ENCODE results near the gene HADH. TPM values are rescaled to one million over a fixed set of nuclear protein-coding genes. Genes with fewer than 3 reads are reported as not detected.
"Not testable (repeated sequence)": the region's sequence is repeated elsewhere in the genome, so short reads cannot be mapped to it uniquely, and the experiment has no call there.

Gene HADH
- total RNA-seq, 1 experiment from 2014 or later: 13.4 TPM

DNA sequence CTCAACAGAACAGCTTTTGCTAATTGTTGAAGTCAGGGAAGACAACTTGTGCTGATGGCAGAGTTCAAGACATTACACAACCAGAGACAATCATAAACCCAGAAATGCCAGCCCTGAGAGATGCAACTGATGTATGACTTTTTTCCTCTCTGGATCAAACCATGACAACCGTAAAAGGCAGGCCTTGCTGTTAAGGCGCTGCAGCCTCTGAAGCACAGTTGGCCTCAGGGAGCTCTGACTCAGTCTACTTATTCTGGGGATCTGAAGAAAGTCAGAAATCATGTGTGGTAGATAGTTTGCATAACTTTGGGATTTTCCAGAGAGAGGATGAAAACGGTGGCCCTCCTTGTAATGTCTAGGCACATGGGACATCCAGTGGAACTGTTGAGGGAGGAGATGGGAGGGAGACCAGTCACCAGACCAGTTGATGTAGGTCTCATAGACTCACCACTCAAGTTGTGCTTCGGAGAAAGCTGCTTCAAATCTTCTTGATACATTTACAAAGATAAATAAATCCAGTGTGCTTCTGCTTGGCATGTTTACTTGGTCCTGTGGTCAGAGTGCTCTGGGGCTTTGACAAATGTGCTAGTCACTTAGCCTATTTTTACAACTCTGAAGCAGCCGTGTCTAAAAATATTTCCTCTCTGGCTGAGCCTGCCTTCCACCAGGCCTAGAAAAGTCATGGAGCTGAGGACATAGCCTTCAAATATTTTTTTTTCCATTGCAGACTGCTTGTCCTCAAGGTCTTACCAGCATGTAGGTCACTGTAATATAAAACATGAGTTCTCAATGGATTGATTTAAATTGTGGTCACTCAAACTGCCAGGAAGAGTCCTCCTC, 7.5 kb downstream of the HADH start:
- DNase-seq (ENCODE audit: low read depth): peak; percentile 81

GRCh38 chr4:107997794-107998193, 8.1 kb downstream of the HADH start:
- DNase-seq (ENCODE audit: low read depth): no peak

DNA sequence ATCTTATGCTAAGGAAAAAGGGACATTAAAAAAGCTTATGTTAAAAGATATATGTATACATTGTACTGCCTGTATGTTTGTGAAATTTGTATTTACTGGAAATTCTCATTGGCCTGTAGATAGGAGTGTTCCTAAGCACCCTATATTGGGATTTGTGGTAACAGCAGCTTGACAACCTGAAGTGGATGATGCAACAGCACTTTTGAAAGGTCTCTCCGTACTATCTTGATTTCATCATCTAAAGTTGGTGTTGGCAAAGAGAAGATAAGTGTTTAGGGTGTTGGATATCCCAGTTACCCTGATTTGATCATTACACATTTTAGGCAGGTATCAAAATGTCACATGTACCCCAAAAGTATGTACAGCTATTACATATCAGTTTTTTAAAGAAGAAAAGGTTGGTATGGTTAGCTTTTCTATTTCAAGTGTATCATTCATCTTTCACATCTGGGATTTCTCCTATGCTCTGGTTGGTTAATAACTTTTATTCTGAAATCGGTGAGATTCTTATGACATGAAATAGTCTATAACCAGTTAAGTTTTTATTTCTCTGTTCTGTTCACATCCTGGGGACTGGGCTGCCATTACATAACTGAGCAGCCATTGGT, 10.3 kb downstream of the HADH start:
- peak; percentile 8 for DNase-seq (ENCODE audit: low read depth)

GRCh38 chr4:108001540-108002135, 11.9 kb downstream of the HADH start:
- DNase-seq (ENCODE audit: low read depth): peak; percentile 7

DNA sequence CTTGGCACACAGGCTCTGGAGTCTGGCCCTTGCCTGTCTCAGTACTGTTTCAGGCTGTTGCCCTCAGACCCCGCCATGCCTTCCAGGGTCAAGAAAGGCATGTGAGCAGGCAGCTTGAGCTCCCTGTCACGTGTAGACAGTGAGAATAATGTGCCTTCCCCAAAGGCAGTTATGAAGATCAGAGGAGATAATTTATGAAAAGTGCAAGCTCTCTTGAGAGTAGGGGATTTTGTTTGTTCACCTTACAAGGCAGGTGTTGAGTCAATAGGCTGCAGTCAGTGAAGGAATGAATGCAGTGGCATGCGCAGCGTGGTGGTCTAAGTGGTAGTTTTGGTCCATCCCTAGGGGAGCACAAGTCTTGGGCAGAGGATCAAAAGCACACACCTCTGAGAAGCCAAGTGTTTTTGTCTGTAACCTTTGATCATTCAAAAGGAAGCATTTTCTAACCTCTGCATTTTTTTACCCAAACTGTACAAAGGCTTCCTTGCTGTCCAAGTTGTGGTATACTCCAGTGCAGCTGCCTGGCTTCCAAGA, 14.4 kb downstream of the HADH start:
- no peak for DNase-seq (ENCODE audit: low read depth)

DNA sequence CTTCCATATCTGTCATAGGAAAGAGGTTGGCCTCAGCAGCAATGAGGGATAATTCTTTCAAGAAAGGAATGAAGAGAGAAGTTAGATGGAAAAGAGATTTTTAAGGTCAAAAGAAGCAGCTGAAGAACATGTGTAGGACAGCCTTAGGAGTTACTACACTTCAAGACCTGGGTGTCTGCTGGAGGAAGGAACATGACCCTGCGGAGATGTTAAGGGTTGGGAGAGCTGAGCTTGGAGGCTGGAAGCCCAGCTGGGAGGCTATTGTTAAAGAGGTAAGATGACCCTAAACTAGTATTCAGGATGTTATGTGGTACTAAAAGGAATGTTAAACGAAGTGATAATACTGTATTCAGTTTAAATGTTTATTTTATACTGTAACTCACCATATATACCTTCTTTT, 15.0 kb downstream of the HADH start:
- DNase-seq (ENCODE audit: low read depth): no peak

DNA sequence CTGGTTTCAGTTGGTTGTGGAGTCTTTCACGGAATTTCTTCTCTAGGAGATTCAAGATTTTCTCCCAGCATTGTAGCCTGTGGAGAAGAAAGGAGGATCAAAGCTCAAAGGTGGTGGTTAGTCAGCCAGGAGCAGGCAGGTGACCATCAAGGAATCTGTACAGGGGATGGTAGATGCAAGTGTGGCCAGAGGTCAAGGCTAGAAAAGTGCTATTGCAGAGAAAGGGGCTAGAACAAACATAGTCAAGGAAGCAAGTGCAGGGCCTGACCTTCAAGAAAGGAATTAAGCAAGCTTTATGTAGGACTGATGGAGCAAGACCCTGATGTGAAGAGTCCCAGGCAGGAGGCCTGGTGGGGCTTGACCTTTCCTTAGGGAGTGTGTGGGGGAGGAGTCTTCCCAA, 16.1 kb downstream of the HADH start:
- DNase-seq (ENCODE audit: low read depth): no peak

DNA sequence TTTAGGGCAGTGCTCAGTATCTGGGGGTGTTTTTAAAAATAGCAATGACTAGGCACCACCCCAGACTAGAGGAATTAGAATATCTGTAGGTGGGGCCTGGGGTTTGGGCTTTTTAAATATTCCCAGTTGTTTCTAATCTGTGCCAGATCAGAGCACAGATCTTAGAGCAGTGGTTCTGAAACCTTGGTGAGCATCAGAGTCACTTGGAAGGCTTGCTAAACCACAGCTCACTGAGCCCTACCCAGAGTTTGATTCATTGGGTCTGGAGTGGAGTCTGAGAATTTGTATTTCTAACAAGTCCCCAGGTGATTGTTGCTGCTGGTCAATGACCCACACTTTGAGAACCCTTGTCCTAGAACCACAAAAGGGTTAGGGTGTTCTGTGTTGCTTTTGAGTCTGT, 16.7 kb downstream of the HADH start:
- no peak for DNase-seq (ENCODE audit: low read depth)

GRCh38 chr4:108007984-108008383, 18.3 kb downstream of the HADH start:
- DNase-seq (ENCODE audit: low read depth): no peak

- peak; percentile 33 for DNase-seq (ENCODE audit: low read depth)
These were observed 19.0 kb downstream of the HADH start for GRCh38 chr4:108008721-108009120.

GRCh38 chr4:108010167-108010566, 20.5 kb downstream of the HADH start:
- DNase-seq (ENCODE audit: low read depth): peak; percentile 66

DNA sequence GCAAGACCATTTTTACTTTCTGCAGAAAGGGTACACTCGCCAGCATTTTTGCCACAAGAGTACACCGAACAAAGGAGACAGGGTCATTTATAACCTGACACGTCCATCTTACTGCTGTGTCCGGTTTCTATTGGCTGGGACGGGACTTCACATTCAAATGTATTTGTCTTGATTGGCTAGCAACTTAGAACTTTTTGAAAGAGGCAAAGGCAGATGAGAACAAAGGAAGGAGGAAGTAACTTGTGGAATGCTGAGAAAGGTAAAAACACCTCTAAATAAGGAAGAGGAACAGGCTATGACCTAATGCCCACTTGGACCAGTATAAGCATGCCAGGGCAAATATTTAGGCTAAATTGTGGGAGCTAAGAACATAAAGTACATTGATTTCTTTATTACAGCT, 22.7 kb downstream of the HADH start:
- DNase-seq (ENCODE audit: low read depth): not testable (repeated sequence)

DNA sequence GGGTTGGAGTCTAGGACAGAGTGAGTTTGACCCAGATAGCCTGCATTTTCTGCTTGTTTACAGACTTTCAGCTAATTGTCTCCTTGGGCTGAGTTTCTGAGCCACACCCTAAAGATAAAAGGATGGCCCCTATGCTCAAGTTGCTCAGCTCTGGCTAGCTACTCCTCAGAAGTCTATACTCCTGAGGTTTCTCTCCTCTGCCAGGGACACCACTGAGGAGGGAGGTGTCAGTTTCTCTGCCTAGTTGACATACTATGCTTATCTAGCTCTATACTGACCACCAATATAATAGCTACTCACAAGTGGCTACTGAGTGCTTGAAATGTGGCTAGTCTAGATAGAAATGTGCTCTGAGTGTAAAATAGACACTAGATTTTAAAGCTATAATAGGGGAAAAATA, 23.6 kb downstream of the HADH start:
- no peak for DNase-seq (ENCODE audit: low read depth)

DNA sequence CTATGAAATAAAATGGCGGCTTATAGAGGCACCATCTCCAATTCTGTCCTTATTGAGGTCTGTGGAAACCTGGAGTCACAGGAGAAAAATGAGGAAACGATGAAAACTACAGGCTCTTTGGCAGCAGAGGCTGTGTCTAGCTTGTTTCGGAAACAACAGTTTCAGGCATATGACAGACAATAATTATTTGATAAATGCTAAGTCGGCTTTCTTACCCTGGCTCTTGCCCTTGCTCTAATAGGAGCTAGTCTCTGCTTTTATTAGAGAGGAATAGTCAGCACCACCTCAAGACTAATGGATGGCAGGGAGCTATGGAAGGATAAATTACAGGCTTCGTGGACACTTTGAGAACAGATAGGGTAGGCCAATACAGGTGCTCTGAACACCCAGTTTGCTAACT, 24.3 kb downstream of the HADH start:
- no peak for DNase-seq (ENCODE audit: low read depth)

DNA sequence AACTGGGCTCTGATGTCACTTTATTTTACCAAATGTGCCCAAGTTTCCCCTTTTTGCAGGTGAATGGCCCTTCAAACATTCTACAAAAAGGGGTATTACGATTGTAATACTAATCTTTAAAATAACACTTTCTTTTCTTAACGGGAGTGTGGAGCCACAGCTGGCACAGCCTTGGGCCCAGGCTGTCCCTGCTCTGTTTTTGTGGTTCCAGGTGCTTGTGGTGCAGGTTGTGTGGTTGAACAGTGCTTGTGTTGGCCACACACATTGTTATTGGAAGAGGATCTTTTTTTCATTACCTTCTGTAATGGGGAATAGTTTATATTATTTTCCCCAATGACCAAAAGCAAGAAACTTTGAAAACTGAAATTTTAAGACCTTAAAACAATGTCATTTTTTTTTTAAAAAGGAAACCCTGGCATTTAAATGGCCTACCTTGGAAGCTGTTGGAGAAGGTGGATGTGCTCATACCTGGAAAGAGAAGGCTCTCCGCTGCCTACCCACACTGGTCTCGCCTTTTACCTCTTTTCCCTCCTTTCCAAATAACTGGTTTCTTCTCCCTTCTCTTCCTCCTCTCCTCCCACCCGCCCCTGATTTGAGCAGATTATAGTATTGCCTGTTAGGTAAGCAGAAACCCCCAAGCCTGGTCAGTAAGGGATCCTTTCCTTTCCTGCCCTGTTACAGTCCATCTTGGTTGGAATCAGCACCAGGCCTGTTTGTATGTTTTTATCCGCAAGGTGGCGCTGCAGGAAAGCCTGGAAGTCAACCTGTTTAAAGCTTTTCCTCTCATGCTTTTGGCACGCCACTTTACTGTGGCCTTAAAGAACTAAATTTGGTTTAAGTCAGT, 28.6 kb downstream of the HADH start:
- DNase-seq (ENCODE audit: low read depth): peak; percentile 68

DNA sequence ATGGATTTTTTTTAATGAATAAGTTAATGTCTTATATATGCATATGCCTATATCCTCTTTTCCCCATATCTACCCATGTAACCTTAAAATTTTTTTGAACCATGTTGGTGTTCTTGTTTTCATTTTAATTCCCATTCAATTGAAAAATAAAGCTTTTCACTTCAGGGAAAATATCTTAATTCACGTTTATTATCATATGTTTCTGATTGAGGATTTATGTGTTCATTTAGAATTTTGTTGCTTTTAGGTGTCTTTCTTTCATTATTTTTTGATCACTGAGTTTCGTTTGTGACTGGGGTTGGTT, 29.1 kb downstream of the HADH start:
- DNase-seq (ENCODE audit: low read depth): no peak

DNA sequence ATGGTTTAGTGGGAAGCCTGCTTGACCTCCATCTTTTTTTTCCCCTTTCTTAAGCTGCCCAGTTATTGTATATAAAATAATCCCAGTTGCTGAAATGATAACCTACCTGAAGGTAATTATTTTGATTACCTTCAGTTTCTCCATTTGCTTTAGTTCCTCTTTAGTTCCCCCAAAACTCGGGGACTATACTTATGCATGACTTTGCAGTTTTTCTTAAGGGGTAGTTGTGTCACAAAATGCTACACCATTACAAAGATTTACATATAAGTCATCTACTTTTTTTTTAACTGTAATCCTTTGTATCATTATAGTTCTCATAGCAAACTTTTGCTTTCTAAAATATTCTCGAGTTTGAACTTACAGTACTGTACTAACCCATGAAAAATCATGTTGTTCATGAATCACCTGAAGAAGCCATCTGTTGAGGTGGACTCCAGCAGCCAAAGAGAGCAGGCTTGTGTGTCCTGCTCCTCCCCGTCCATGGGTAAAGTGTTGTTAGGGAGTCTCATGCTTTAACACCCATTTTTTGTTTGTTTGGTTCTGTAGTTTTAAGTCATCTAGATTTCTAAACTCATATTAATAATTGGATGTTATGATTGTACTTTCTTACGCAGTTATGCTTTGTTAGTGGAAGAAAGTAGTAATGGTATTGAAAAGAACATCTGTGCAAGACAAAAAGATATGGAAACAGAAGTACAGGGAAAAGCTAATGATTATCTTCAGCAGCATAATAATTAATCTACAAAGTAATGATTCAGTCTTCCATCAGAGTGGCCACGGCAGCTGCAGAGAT, 34.6 kb downstream of the HADH start:
- no peak for DNase-seq (ENCODE audit: low read depth)

GRCh38 chr4:108024878-108025165, 35.1 kb downstream of the HADH start:
- peak; percentile 41 for DNase-seq (ENCODE audit: low read depth)

DNA sequence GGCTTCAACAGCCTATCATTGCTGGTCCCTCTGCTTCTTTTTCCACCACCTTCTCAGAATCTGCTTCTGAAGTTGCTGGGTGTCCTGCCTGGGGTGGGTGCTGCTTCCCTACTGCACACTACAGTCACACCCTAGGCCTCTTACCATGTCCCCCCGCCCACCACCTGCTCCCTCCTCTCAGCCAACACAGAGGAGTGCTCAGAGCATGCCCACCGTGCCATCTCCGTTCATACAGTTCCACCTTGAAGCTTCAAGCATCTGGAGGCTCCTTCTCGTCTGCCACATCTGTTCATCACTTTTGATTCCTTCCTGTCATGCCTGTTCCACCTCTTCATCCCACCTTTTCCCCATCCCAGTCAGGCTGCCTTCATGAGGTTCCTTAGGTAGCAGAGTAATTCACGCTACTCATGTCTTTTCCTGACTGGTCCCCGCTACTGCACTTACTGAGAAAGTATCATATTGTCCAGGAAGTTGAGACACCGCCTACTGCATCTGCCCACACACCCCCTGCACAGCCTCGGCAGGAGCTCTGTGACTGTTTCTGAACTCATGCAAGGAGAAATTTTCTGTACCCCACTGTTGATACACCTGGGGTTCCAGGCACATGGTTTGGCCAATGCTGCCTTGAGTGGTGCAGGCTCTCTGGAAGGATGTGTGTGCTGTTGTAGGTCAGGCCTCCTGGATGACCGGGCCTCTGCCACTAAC, 39.5 kb downstream of the HADH start:
- DNase-seq (ENCODE audit: low read depth): no peak

DNA sequence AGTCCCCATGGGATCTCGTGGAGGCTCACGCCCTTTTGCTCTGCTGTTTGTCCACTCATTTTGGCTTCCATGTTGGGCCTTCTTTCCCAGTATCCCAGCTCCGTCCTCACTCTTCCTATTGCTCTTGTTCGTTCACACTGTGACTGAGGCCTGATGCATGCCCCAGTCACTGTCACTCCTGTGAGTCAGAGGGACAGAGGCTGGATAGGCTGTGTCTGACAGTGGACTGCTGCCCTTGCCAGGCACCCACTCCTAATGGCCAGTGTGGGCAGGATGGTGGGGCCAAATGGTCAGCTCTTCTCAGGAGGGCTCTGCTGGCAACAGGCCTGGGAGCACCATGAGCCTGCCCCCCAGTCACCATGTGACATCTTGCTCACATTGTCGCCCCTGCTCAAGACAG, 40.0 kb downstream of the HADH start:
- DNase-seq (ENCODE audit: low read depth): peak; percentile 70

- DNase-seq (ENCODE audit: low read depth): peak; percentile 82
These were observed 40.6 kb downstream of the HADH start for GRCh38 chr4:108030332-108030731.

Data from LHCN-M2 (cell line).